ENCODE measurements around the gene CDK15.

CDK15 gene

GRCh38 chr2:201852878-201853415 is 46.6 kb downstream of the CDK15 start:
- TF ChIP-seq TEAD4 (IDR thresholded peaks at IDR 0.05) (no peak), EGR1 (IDR thresholded peaks at IDR 0.05) (no peak), MAX (IDR thresholded peaks at IDR 0.05) (no peak), TAF1 (IDR thresholded peaks at IDR 0.05; ENCODE audit: low read depth) (no peak), NFIC (IDR thresholded peaks at IDR 0.05) (no peak), REST (IDR thresholded peaks at IDR 0.05; ENCODE audit: low read depth) (no peak), USF1 (IDR thresholded peaks at IDR 0.05) (no peak), CREB1 (IDR thresholded peaks at IDR 0.05; ENCODE audit: low read depth) (no peak), CEBPB (IDR thresholded peaks at IDR 0.05) (no peak), ZBTB7A (IDR thresholded peaks at IDR 0.05; ENCODE audit: low read depth) (no peak), EP300 (IDR thresholded peaks at IDR 0.05; ENCODE audit: borderline replicate concordance) (no peak), YY1 (IDR thresholded peaks at IDR 0.05; ENCODE audit: low read depth) (no peak), RAD21 (IDR thresholded peaks at IDR 0.05; ENCODE audit: low read depth) (no peak), FOXM1 (IDR thresholded peaks at IDR 0.05; ENCODE audit: borderline replicate concordance, low read depth) (no peak), TCF12 (IDR thresholded peaks at IDR 0.05; ENCODE audit: low read depth) (no peak)

GRCh38 chr2:201854221-201854801 is 48.0 kb downstream of the CDK15 start:
- no peak for TF ChIP-seq USF1 (IDR thresholded peaks at IDR 0.05)

- TF ChIP-seq MAX (IDR thresholded peaks at IDR 0.05): no peak
Observed at GRCh38 chr2:201854841-201855240, 48.5 kb downstream of the CDK15 start.

- TF ChIP-seq TEAD4 (IDR thresholded peaks at IDR 0.05) (no peak), USF1 (IDR thresholded peaks at IDR 0.05) (no peak), ZBTB7A (IDR thresholded peaks at IDR 0.05; ENCODE audit: low read depth) (no peak), EP300 (IDR thresholded peaks at IDR 0.05; ENCODE audit: borderline replicate concordance) (no peak), CEBPB (IDR thresholded peaks at IDR 0.05) (no peak), EGR1 (IDR thresholded peaks at IDR 0.05) (no peak), TAF1 (IDR thresholded peaks at IDR 0.05; ENCODE audit: low read depth) (no peak), MAX (IDR thresholded peaks at IDR 0.05) (no peak), NFIC (IDR thresholded peaks at IDR 0.05) (no peak), CREB1 (IDR thresholded peaks at IDR 0.05; ENCODE audit: low read depth) (no peak), REST (IDR thresholded peaks at IDR 0.05; ENCODE audit: low read depth) (no peak), RAD21 (IDR thresholded peaks at IDR 0.05; ENCODE audit: low read depth) (no peak)
Observed at GRCh38 chr2:201855356-201855755, 49.0 kb downstream of the CDK15 start.

GRCh38 chr2:201857326-201857725 is 51.0 kb downstream of the CDK15 start:
- TF ChIP-seq EGR1 (IDR thresholded peaks at IDR 0.05): no peak
- no peak for TF ChIP-seq USF1 (IDR thresholded peaks at IDR 0.05)
- TF ChIP-seq TCF12 (IDR thresholded peaks at IDR 0.05; ENCODE audit: low read depth): no peak
- no peak for TF ChIP-seq TAF1 (IDR thresholded peaks at IDR 0.05; ENCODE audit: low read depth)
- TF ChIP-seq FOXM1 (IDR thresholded peaks at IDR 0.05; ENCODE audit: borderline replicate concordance, low read depth): no peak
- TF ChIP-seq REST (IDR thresholded peaks at IDR 0.05; ENCODE audit: low read depth): no peak
- no peak for TF ChIP-seq EP300 (IDR thresholded peaks at IDR 0.05; ENCODE audit: borderline replicate concordance)
- TF ChIP-seq RAD21 (IDR thresholded peaks at IDR 0.05; ENCODE audit: low read depth): no peak
- TF ChIP-seq ZBTB7A (IDR thresholded peaks at IDR 0.05; ENCODE audit: low read depth): no peak
- no peak for TF ChIP-seq YY1 (IDR thresholded peaks at IDR 0.05; ENCODE audit: low read depth)
- no peak for TF ChIP-seq NFIC (IDR thresholded peaks at IDR 0.05)
- no peak for TF ChIP-seq MAX (IDR thresholded peaks at IDR 0.05)
- TF ChIP-seq CEBPB (IDR thresholded peaks at IDR 0.05): no peak
- TF ChIP-seq CREB1 (IDR thresholded peaks at IDR 0.05; ENCODE audit: low read depth): no peak
- TF ChIP-seq TEAD4 (IDR thresholded peaks at IDR 0.05): no peak
